ENCODE results near the gene TBC1D4.

DNA sequence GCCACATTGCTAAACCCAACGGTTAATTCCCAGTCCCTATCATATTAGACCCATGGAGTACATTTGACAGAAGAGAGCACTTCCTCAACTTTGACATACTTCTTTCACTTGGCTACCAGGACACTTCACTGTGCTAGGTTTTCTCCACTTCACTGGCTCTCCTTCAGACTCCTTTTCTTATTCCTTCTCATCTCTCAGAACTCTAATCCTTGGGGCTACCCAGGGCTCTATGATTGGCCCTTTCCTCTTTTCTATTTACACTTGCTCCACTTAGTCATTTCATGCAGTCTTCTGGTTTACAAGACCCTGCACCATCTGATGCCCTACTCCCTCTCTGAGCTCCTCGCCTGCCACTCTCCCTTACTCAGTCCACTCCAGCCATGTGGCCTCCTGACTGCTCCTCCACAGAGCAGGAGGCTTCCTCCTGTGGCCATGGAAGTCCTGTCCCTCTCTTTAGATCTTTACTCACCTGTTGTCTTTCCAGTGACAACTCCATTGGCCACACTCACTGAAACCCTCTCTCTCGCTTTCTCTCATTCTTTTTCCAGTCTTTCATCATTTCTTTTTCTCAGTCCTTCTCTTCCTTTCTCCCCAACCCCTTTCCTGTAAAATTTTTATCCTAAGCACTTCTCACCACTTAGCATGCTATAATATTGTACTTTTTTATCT is 90.4 kb downstream of the TBC1D4 start:
- no peak for TF ChIP-seq POLR2AphosphoS5 (IDR thresholded peaks at IDR 0.05; ENCODE audit: low read depth)
- no peak for TF ChIP-seq EZH2 (IDR thresholded peaks at IDR 0.05; ENCODE audit: low read depth, unreplicated experiment)
- no peak for TF ChIP-seq CTCF (conservative IDR thresholded peaks at IDR 0.05; ENCODE audit: low read depth in 2 of 2)
- TF ChIP-seq JUNB (IDR thresholded peaks at IDR 0.05; ENCODE audit: unreplicated experiment) = no peak
- no peak for TF ChIP-seq REST (IDR thresholded peaks at IDR 0.05; ENCODE audit: unreplicated experiment)
- no peak for TF ChIP-seq STAT1 (IDR thresholded peaks at IDR 0.05; ENCODE audit: unreplicated experiment)
- TF ChIP-seq CREB1 (CRISPR knock-in tag; IDR thresholded peaks at IDR 0.05; ENCODE audit: low read depth) = no peak
- TF ChIP-seq EZH2phosphoT487 (IDR thresholded peaks at IDR 0.05; ENCODE audit: unreplicated experiment) = no peak
